Heart left ventricle (tissue), 13 donors: ENCODE data around the gene SSH2.

Experiments
- CTCF ChIP-seq, 12 donors: fragments of 200-600 bp; sonication (generic) in 4 of 12; IDR thresholded peaks; one replicate each; pipeline versions ENCODE4 v1.5.0 to v1.8.0; 2018 to 2022; ENCODE audit warnings: antibody characterized with exemption in 12 of 12, mild to moderate bottlenecking in 5 of 12
- POLR2A ChIP-seq, 2 donors: fragments of 450-650 bp; IDR thresholded peaks; one replicate each; pipeline ENCODE4 v1.6.1; 2017; ENCODE audit warnings: antibody characterized with exemption in 2 of 2, mild to moderate bottlenecking in 2 of 2, moderate library complexity in 2 of 2
- donor health status: ischemic (EF 13 %, LVEDD 7.1; RV severe dilation, severe dysfunction).
- donor health status: DM: no; HTN: yes; CAD: no.
- donor health status: DM: no; HTN: no; CAD: no.
- donor health status: ischemic (EF 25% LVEDD 6.9; RV normal size, moderate dysfunction).
- donor health status: ischemic (EF 25% LVEDD 5.7; RV mildly dilated, moderate dysfunction).
- donor health status: ischemic (EF 35%, LVEDD 5.7; RV mildly dilated, moderate dysfunction).
- donor health status: nonischemic (EF 11% LVEDD 7.7; RV severe dilation, severe dysfunction).
- donor health status: DM: yes; HTN: yes; CAD: no.
- donor health status: PGD.
- donor health status: ischemic (EF 29% LVEDD 5.4; RV normal size, mild dysfunction).
- donor health status: nonischemic (EF 23%, LVEDD 6.1; RV moderate dilation, normal function).

GRCh38 chr17:29945281-29945680 lies 15.3 kb upstream of the SSH2 start:
- TF ChIP-seq CTCF (IDR thresholded peaks at IDR 0.05) = no peak
- no peak for TF ChIP-seq POLR2A (IDR thresholded peaks at IDR 0.05)
